GM19452 (cell line): Measurements from ENCODE around the gene CFAP74.

Experiments
- ATAC-seq: cut with Tn5 transposase; IDR thresholded peaks from one replicate; pipeline ENCODE4 v1.9.1; 2021; ENCODE audit not compliant: unreplicated experiment

Gene CFAP74

DNA sequence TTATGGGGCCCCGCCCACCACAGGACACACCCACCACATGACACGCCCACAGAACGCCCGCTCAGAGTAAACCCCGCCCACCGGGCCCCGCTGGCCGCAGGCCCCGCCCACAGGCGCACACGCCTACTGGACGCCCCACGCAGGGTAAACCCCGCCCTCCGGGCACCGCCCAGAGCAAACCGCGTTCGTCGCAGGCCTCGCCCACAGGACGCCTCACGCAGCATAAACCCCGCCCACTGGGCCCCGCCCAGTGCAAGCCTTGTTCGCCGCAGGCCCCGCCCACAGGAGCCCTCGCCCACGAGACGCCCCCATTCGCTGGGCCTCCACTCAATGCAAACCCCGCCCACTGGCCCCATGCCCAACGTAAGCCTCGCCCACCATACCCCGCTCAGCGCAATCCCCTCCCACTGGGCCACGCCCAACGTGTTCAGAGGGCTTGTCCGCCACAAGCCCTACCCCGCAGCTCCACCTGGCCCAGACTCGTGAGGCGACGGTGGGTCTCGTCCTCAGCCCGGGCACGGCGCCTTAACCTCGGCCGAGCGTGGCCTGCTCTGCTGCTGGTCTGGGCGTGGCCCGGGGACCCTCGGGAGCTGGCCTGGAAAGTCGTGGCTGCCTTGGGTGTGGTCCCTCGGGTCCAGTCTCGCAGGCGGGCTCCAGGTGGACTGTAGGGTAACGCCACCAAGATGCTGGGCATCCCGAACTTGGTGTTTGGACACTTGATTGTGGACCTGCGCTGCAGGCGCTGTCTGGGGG lies 84.1 kb downstream of the CFAP74 start:
- peak; percentile 81 for ATAC-seq

DNA sequence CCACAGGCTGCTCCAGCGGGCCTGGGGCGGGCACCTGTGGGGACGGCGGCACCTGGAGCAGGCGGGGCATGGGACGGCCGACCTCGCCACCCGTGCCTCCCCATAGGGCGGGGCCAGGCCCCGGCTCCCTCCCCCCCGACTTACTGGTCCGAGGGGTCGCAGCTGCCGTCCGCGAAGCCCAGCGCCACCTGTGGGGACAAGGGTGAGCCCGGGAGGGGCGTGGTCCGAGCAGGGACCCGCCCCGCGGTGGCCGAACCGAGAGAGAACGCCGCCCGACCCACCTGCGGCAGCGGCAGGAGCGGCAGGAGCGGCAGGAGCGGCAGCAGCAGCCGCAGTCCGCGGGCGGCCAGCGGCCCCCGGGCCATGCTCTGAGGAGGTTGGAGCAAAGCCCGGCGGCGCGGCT lies 84.7 kb downstream of the CFAP74 start, which contains the start of gene TMEM52:
Gene TMEM52 (minus strand): TSS at position 379 of the 403 bp plus-strand sequence. CDS start 14 bp downstream, at position 365.
- peak; percentile 39 for ATAC-seq

DNA sequence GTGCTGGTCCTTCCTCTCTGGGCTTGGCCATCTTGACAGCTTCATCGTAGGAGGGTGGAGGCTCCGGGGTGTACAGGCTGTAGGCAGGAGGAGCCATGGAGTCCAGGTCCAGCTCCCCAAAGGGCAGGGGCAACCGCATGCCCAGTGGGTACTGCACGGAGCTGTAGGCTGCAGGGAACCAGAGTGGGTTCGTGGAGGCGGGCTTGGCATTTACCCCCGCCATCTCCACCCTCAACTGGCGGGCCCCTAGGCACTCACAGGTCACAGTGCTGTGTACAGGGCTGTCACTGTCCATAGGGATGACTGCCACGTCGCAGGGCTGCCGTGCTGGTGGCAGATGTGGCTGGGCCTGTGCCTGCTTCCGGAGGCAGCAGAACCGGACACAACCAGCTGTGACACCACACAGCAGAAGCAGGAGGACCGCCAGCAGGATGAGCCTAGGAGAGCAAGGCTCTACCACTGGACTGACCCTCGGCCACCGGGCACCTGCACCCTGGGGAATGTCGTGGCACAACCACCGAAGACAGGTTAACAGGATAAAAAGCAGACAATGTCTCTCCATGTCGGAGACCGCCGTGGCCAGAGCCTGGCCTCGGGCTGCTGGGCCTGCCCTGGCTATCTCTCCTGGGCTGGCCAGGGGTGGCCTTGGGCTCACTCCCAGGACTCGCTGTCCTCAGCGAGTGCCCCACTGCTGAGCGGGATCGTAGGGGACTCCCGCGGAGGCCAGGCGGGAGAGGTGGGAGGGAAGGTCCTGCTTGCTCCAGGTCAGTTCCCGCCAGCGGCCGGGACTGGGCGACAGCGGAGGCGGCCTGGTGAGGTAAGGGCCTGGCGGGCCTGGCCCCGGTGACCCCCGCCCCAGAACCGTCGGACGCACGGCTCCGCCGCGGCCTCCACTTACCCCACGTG lies 85.3 kb downstream of the CFAP74 start:
- no peak for ATAC-seq

DNA sequence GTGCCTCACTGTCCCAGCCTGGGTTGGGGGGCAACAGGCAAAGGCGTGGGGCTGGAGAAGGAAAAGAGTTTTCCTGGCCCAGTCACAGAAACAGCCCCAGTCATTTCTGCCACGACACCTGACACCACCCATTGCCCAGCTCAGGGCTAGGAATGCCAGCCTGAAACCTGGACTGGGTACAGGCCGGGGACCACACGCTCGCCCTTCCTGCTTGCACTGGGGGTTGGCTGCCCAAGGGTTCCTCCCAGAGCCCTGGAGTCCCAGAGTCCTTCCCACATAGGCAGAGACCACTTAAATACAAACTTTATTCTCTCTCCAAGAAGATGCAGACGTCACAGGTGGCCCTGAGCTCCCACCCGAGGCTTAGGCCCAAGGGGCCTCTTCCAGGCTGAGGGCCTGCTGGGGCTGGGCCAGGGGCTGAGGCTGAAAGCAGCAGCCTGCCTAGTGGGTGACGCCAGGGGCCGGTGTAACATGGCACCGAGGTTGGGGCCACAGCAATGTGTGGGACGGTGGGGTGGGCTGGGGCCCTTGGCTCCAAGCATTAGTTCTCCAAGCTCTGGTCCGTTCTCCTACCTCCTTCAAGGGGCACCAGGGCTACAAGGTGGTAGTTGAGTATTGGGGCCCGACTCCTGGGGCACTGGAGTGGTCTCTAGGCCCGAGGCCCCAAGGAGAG lies 86.1 kb downstream of the CFAP74 start:
- no peak for ATAC-seq

DNA sequence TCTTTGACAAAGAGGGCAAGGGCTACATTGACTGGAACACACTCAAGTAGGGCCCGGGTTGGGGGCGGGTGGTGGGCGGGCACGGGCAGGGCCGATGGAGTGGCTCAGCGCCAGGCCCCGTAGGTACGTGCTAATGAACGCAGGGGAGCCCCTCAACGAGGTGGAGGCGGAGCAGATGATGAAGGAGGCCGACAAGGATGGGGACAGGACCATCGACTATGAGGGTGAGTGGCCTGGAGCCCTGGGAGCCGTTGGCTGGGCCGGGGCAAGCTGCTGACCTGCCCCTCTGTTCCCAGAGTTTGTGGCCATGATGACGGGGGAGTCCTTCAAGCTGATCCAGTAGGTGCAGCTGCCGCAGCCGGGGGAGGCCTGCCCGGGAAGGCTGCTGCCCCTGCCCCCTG lies 86.7 kb downstream of the CFAP74 start:
- ATAC-seq = no peak

DNA sequence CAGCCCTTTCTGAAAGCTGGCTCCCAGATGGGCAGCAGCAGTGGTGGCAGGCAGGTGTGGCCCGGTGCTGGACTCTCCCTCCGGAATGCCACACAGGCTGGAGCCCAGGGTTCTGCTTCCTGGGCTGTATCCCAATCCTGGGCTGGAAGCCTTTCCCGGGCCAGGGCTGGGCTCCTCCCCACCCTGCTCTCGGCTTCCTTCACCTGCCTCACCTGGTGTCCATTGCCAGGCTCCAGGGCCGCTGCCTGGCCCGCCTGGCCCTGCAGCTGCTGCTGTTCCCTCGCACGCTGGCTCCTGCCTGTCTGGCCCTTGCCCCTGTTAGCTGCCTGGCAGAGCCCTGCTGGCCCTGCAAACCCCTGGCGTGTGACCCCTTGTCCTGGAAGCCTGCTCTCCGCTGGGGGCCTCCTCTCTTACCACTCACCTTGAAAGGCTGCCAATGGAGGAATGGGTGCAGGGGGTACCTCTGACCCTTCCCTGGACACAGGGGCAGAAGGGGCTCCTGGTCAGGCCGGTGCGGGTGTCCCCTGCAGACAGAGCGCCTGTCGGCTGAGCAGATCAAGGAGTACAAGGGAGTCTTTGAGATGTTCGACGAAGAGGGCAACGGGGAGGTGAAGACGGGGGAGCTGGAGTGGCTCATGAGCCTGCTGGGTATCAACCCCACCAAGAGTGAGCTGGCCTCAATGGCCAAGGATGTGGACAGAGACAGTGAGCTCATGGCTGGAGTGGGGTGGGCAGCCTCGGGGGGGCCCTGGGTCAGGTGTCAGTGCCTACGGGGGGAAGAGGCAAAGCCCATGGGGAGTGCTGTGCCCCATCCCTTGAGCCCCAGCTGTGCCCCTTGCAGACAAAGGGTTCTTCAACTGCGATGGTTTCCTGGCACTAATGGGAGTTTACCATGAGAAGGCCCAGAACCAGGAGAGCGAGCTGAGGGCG lies 87.4 kb downstream of the CFAP74 start:
- no peak for ATAC-seq

DNA sequence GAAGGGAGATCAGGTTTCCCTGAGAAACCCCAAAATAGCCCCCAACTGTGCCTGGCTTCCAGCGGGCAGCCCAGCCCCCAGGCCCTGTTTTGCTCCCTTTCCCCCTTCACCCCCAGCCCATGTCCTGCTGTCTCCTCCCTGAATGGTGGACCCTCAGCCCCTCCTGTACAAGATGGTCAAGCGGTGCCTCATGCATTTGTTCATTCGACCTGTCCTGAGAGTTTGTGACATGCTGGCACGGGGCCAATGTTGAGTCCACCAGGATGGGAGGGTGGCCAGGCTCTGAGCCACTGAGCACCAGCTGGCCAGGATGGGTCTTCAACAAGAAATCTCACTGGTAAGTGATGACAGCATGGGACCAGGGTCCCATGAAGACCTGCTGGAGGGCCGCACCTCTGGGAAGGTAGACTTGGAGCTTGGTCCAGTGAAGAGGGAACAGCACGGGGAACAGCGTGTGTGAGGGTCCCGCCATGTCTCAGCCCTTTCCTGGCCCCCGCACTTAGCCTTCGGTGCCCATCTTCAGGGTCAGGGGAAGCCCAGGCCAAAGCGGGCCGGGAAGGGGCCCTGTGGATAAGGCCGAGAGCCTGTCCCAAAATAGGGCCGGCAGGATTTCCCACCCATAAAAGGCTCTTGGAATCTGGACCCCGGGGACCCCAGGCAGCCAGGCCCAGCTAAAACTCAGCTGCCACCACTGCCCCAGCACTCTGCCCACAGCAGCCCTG lies 88.5 kb downstream of the CFAP74 start, which contains the start of gene CALML6:
Gene CALML6 (plus strand): TSS at position 290 of the 722 bp plus-strand sequence. CDS start 21 bp downstream, at position 311.
- no peak for ATAC-seq

DNA sequence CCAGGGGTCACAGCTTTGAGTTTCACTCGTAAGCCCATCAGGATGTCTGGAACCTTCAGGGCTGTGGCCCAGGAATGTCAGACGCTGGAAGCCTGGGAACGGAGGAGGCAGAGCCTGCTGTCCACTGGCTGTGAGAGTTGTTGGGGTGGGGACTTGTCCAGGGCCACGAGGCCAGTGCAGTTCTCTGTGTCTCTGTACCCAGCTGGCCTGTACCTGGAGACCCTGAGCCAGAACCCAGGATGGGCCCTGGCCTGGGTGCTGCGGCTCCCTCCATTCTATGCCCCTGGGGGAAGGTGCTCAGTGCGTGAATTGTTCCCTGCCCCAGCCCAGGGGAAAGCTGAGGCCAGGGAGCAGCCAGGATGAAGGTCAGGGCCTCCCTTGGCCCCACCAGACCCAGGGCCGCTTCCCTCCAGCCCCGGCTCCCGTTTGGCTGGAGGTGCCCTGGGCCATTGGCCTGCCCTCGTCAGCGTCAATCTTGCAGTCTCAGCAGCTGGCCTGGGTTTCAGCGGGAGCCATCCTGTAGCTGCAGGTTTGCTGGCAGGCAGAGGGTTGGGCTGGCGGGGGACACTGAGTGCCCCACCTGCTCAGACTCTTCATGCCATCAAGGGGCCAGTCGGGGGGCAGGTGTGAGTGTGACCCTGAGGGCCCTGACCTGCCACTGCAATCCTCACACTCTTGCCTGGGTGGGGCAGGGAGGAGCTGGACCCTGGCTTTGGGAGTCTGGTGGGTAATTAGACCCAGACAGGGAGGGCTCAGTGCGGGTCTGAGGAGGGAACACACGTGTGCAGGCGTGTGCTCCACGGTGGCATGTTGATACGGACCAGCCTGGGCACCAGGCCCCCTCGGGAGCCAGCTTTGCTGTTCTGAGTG lies 89.2 kb downstream of the CFAP74 start:
- no peak for ATAC-seq

DNA sequence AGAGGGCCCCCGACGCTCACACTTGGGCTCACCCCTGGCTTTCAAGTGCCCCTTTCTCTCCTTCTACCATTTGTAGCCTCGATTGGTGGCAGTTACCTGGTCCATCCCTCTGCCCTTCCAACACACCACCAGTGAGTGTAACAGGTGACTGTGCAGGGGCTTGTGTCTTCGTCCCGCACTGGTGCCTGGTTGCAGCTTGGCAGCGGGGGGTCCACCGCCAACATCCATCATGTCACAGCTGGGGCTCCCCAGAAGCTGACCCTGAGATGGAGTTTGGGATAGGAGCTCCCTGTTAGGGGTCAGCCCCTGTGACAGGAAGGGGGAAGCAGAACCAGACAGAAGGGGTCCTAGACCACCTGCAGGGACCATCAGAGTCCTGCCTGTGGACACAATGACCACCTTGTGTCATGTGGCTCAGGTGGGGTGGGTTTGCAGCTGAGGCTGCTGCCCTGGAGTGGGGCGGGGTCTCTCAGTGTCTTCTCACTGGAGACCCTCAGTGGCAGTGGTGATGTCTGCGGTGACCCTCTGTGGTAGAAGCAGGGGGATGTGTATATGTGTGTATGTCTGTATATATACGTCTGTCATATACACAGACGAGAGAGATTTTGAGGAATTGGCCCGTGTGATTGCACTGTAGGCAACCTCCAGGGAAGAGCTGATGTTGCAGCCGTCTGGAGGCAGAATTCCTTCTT lies 92.1 kb downstream of the CFAP74 start:
- no peak for ATAC-seq

DNA sequence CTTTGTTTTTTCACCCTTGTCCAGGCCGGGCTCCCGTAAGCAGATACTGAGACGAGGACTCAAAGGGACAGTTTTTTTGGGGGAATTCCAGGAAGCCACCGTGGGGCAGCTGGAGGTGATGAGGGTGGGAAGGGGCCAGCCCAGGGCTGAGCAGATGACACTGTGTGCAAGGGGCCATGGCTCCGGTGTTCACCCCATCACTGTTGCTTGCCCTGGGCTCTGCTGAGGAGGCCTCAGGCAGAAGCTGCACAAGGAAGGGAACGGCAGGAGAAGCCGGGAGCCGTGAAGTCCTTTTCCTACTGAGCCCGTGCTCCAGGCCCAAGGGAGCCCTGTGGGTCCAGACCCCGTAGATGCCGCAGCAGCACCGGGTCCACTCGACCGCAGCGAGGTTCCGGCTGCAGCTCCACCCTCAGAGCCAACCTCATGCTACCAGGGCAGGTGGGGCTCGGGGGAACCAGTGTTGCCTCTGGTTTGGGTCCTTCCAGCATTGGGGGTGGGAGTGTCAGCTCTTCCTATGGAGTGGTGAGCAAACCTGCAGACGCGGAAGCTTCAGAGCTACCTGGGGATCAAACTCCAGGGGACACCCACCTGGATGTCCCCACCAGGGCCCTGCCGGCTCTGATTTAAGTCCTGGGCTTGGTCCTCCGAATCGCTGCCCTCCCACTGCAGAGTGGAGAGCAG lies 92.8 kb downstream of the CFAP74 start:
- ATAC-seq = no peak

DNA sequence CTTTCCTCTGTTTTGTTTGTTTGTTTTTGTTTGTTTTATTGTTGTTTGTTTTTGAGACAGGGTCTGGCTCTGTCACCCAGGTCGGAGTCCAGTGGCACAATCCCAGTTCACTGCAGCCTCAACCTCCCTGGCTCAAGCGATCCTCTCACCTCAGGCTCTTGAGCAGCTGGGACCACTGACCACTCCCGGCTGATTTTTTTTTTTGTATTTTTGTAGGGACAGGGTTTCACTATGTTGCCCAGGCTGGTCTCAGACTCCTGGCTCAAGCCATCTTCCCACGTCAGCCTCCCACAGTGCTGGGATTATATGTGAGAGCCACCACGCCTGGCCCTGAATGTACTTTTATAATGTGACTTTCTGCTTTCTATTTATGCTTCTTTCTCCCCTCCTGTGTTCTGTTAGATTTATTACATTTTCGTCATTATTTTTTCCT lies 93.5 kb downstream of the CFAP74 start:
- no peak for ATAC-seq

DNA sequence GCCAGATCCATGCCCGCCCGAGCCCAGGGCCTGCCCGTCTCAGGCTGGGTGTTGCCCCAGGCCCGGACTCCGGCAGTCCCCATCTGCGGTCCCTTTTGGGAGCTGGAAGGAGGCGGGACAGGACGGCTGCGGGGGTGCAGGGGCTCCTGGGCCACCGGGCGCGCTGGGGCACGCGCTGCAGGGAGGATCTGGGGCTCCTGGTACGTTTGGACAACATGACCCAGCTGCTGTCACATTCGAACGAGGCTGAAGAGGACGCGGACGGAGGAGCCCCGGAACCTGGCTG lies 95.1 kb downstream of the CFAP74 start:
- ATAC-seq = peak; percentile 4

DNA sequence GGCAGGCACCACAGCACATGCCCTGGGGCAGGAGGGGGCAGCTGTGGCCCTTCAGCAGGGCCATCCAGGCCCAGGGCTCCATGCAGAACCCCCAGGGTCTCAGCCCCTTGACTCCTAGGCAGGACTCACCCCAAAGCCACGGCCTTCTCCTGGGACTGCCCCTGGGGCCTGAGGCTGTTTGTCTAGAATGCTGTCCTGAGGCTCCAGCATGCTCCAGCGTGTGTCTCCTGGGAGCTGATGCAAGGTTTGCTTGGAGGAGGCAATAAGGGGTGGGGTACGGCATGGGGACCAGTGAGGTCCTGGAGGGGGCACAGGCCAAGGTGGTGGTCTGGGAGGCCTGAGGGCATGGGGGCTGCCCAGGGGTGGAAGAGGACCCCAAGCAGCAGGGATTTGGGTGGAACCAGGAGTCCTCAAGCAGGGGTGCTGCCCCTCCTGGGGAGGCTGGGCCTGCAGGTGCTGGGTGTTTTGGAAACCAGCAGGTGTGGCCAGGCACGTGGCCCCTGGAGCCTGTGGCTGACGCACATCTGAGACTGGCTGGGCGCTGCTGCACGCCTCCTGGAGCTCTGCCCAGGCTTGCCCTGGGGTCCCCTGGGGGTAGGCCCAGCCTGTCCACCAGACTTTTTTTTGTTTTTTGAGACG lies 96.4 kb downstream of the CFAP74 start:
- ATAC-seq = no peak

DNA sequence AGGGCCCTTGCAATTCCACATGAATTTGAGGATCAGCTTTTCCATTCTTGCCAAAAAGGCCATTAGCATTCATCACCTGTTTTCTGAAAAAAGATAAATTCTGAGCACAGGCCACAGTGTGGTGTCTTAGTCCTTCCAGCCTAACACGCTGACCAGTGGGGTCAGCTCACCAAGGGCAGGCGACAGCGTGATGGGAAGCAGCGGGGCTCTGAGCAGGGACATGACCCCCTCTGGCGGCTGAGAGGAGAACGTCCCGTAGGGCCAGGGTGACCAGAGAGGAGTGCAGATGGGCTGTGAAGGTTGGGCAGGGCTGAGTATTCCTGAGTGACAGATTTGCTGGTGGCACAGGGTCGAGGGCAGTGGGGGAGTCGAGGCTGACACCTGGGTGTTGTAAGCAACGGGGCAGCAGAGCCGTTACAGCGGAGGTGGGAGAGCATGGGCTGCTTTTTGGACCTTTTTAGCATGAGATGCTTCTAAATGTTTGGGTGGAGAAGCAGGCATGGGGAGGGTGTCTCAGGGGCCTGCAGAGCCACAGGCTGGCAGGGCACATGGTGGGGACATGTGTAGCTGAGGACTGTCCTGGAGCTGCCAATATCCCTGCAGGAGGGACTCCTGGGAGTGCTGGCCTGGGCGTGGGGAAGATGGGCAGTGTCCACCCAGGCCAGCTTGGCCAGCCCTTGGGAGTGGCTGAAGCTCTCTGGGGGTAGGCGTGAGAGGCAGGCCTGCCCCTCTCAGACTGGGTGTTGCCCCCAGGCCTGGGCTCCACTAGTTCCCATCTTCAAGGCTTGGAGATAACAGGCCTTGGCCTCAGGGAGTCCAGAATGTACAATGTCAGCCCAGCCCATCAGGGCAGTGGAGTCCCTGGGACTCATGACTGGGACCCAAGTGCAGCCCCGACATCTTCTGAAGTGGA lies 97.1 kb downstream of the CFAP74 start:
- ATAC-seq = no peak

DNA sequence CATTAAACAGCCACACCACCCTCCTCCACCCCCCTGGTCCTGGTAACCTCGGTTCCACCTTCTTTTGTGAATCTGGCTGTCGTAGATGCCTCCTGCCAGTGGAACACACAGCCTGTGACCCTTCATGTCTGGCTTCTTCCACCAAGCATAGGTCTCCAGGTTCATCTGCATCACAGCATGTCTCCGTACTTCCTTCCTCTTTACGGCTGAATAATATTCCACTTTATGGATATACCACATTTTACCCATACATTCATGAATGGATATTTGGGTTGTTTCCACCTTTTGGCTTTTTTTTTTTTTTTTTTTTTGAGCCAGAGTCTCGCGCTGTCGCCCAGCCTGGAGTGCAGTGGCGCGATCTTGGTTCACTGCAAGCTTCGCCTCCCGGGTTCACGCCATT lies 100.4 kb downstream of the CFAP74 start:
- no peak for ATAC-seq

DNA sequence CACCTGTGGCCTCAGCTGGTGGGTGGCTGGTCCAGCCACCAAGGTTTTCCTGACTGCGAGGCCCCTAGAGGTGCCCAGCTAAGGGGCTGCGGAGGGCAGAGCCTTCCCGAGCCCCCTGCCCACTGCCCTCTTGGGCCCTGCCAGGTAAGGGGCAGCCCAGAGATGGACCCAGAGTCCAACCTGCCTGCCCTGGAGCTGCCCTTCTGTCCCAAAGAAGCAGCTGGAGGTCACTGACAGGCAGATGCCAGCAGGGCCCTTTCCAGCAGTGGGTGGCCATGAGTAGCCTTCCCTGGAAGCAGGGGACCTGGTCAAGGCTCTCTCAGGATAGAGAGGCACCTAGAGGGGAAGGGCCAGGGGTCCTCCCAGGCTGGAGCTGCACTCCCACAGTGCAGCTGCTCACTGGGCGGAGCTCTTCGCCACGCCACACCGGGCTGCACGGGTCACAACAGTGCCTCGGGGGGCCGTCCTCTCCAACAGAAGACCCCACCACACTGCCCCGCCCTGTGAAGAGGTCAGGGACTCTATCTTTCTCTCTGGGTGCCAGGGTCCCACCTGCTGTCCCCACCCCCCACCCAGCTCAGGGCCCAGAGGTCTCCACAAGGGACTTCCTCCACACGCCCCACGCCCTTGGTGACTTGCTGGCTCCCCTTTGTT lies 101.8 kb downstream of the CFAP74 start:
- no peak for ATAC-seq
